NOMO-1 (cell line): ENCODE results near the gene SASH3.

Experiments used
- DNase-seq, 2 experiments: peaks; one replicate each; lab custom pipeline; 2025; ENCODE audit not compliant: unreplicated experiment in 2 of 2; lab: John Stamatoyannopoulos, UW

The SASH3 gene

DNA sequence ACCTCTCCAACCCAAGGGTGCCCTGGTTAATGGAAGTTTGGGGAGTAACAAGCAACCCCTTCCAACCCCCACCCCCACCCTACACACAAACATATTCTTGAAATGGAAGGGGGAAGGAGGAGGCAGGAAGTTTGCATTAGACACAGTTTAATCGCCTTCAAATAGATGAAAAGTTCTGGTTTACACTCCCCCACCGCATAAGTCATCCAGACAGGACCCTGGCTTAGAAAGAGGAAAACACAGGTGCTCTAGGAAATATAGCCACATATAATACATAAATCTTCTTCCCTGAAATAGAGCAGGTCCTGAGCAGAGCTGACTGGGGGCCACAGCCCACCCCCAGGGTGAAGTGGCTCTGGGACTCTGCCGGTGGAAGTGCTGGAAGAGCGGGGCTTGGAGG, 25.1 kb downstream of the SASH3 start:
- no peak for DNase-seq

DNA sequence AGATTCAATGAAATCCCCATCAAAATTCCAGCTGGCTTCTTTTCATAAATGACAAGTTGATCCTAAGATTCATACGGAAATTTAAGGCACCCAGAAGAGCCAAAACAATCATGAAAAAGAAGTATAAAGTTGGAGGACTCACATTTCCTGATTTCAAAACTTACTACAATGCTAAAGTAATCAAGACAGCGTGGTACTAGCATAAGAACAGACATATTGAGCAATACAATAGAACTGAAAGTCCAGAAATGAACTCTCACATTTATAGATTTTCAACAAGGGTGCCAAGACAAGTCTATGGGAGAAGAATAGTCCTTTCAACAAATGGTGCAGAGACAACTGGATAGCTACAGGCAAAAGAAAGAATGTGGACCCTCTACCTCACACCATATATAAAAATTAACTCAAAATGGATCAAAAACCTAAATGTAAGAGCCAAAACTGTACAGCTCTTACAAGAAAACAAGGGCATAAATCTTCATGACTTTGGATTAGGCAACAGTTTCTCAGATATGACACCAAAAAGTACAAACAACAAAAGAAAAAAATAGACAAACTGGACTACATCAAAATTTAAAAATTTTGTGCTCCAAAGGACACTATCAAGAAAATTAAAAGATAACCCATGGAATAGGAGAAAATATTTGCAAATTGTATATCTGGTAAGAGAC, 28.5 kb downstream of the SASH3 start:
- DNase-seq = peak in 1 of 2 experiments; percentile 56

DNA sequence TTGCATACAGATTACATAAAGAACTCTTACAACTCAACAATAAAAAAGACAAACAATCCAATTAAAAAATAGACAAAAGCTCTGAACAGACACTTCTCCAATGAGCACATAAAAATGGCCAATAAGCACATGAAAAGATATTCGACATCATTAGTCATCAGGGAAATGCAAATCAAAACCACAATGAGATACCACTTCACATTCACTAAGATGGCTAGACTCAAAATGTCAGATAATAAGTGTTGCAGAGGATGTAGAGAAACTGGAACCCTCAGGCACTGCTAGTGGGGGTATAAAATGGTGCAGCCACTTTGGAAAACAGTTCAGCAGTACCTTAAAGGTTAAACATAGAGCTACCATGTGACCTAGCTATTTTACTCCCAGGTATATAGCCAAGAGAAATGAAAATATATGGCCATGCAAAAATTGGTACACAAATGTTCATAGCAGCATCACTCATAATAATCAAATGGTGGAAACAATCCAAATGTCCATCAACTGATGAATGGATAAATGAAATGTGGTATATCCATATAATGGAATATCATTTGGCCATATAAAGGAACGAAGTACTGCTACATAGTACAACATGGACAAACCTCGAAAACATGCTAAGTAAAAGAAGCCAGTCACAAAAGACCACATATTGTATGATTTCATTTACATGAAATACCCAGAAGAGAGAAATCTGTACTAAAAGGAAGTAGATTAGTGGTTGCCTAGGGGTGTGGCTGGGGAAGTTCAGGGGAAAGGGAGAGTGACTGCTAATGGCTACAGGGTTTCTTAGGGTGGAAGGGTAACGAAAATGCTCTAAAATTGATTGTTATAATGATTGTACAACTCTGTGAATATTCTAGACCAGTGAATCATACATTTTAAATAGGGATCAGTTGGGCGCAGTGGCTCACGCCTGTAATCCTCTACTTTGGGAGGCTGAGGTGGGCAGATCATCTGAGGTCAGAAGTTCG, 29.4 kb downstream of the SASH3 start:
- DNase-seq = peak; percentile 70 to 72

DNA sequence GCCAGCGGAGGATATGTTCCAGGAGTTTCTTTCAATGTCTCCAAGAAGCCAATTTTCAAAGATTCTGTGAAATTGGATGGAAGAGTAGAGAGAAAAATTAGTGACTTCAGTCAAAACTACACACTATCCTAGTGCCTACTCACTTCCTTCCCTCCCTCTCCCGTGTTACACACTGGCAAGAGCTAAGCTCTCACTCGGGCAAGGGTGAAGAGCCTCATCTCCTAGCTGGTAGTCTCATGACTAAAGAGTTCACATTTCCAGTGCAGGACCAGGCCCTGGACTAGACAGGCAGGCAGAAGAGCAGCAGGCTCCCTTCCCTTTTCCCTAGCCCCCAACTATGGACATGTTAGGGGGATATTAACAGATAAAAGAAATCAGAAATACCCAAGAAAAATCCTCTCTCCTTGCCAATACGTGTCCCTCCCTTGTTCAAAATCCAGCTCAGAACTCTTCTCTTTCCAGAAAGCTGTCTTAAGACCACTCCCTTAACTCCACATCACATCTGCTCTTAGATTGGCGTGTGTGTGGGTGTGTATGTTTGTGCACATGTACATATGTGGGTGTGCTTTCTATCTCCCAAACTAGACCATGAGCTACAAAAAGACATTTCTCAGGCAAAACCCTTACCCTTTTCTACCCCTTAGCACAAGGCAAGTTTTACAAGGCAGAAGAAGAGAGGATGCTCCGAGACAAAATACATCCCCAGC, 34.1 kb downstream of the SASH3 start:
- DNase-seq = no peak

DNA sequence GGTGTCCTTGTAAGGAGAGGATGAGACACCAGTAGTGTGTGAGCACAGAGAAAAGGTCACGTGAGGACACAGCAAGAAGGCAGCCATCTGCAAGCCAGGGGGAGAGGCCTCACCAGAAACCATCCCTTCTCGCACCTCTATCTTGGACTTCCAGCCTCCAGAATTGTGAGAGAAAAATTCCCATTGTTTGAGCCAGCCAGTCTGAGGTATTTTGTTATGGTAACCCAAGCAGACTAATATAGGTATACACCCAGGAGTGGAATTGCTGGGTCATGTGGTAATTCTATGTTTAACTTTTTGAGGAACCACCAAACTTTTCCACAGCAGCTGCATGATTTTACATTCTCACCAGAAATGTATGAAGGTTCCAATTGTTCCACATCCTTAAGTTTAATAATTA, 38.4 kb downstream of the SASH3 start:
- no peak for DNase-seq

DNA sequence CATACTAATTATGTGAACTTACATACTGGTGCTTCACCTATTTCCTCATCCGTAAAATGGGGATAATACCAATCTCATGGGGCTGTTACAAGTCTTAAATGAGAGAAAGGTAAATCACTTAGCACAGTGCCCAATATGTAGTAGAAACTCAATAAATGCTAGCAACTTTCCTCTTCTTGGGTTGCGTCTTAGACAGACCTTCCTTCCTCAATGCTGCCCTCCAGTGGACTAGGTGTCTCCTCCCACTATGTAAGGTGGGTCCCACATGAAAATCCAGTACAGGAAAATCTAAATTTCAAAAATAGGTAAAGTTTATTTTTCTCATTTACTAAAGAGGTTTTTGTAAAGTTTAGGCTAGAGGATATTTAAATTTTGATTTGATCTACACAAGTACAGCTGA, 43.4 kb downstream of the SASH3 start:
- peak; percentile 24 to 55 for DNase-seq

DNA sequence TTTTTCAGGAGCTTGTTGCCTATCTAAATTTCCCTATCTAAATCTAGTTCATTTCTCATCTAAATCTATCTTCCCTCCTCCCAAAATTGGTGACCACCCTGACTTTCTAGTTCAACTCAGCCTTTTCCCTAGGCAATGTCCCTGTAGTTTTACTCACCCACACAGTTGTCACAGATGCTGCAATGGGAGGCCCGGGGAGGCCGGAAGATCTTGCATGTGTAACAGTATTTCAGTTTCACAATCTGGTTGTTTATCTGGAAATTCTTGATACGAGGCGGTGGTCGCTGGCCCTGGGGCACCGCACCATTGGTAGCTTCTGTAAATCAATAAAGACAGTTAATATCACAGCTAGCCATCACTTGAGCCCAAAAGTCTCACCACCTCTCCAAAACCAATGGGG, 43.8 kb downstream of the SASH3 start:
- no peak for DNase-seq

DNA sequence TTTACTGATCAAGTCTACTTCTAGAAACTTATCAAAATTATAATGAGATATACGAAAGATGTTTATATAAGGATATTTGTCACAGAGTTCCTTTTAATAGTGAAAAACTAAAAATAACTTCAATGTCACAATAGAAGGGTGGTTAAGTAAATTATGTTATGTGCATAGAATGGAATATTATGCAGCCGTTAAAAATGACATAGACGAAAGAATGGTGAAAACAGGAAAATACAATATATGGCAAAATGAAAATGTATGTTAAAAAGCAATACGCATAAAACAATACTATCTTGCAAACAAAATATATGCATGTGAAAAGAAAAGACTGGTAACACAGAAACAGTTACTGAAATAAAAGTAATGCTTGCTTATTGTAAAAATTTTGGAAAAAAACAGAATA, 44.9 kb downstream of the SASH3 start:
- DNase-seq = no peak

DNA sequence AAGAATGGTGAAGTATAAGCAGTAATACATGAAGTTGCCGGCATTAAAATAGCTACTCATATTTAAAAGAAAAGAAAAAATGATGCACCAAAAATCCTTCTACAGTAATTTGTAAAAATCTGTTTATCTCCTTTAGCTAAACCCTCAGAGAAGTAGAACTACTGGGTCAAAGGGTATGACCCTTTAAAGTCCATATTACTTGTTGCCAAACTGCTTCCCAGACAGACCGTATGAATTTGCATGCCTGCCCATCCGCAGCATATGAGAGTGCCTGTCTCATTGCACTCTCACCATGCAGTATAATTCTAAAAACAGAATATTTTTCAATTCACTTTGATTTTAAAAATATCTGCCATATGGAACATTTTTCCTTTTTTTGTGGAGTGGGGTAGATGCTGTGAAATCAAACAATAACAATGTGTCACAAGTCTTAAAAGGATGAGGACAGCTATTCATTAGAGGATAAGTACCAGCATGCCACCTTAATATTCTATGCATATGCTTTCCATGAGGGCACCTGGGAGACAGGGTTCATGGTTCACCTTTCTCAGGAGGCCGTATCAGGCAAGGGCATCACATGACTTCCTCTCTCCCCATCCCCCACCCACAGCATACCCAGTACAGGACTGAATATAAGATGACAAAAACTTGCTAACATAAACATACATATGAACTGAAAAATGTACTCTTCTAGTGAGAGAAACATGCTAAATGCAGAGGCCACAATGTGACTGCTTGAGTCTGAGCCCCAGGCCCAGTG, 46.2 kb downstream of the SASH3 start:
- no peak for DNase-seq

DNA sequence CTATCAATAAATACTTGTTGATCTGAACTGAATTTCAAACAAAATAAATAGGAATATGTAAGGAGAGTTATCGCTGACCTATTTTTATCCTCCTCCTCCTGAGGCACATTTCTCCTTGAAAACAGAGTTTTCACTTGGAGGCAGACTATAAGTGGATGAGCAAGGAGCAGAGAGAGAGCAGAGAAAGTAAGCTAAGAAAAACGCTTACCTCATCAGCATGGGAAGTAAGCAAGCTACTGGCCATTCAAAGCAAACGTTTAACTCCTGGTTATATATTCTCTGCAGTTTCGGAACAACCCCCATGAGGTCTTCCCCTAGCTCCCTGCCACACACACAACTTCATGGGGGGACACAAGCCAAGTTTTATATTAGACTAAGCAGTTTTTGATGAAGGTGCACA, 50.7 kb downstream of the SASH3 start:
- no peak for DNase-seq

DNA sequence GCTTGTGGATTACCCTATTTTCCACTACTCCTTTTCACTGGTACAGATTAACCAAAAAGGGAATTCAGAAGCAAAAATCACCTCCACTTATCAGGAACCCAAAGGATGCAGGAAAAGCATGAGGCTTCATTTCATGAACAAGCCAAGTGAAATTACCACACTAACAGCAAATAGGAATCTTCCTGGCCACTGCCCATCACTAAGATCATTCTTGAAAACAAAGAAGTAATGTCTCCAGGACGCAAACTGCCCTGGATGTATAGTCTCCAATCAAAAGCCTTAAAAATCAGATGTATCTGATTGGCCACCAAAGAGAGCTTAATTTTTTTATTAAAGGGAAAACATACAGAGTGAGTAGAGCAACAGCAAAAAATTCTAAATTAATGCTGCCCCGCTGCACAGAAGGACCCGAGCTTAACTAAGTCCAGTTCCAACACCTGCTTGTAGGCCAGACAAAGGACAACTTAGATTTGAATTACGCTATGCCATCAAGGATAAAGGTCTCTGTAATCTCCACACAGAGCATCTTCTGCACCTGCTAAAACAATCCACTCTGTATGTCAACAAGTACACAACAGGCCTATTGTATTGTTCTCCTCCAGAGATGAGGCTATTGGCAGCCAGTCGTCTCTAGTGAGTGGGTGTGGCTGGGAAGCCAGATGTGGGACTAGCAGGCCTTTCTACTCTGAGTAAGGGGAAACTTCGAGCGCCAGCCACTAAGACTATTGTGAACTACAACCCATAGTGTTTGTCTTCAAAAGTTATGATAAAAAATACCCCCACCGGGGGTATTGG, 51.5 kb downstream of the SASH3 start:
- DNase-seq = no peak

DNA sequence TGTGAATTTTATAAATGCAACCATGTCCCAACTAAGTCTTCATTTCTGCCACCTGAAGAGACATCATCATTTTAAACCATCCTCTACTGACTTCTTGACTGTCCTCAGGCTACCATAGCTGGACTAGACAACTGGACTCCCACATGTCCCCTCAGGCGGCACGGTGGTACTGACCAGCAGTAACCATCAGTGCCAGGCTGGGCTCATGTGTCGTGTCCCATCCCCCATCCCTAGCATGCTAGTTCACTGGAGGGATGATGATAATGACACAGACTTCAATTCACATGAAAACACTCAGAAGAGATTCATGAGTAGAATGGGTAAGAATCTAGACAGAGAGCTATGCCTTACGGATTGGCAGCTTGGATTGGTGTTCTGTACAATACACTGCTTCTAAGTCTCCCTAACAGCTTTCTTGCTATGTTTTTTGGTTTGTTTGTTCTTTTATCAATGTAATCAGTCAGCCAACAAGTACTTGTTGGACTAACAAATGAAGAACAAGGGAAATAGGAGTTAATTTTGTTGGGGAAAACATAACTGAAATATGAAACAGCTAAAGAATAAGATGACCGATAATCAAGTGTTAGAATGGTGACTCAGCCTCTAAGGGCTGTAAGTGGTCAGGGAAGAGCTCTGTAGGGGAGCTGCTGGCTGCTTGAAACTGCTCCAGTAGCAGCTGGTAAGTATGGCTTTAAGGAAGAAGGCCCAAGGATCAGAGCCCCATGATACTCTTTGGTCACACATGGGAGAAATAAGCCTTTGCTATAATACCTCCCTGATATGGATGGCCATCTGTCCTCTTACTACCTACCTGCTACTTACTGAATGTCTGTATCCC, 53.6 kb downstream of the SASH3 start:
- DNase-seq = no peak

DNA sequence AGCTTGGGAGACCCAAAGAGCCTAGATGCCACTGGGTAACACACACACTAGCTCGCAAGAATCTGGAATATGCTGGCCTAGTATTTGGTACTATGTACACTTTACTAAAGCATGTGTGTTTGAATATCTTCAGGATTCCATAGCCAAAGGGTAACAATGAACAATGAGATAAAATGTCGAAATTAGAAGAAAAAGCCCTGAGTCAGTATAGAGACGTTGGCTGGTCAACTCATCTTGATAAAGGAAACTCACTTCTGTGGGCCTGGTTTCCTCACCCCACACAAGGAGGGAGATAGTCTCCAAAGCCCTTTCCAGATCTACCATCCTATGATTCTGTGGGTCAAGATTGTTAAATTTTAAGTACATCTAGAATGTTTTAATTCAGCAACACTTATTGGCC, 57.1 kb downstream of the SASH3 start:
- no peak for DNase-seq

DNA sequence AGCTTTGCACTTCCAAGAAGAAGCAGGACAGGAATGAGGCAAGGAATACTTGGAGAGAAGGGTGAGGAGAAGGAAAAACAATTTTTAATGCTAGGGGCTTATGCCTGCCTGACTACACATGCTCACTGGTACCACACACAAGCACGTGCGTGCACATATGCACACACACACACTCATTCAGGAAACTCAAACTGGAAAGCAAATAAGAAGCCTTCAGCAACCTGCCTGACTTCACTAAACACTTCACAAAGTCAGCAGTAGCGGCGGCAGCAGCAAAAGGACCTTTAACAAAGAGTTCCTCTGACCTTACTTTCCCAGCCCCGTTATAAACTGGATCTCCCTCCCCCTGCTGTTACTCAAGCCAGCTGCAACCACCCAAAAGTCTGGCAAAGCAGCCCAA, 60.6 kb downstream of the SASH3 start:
- no peak for DNase-seq

DNA sequence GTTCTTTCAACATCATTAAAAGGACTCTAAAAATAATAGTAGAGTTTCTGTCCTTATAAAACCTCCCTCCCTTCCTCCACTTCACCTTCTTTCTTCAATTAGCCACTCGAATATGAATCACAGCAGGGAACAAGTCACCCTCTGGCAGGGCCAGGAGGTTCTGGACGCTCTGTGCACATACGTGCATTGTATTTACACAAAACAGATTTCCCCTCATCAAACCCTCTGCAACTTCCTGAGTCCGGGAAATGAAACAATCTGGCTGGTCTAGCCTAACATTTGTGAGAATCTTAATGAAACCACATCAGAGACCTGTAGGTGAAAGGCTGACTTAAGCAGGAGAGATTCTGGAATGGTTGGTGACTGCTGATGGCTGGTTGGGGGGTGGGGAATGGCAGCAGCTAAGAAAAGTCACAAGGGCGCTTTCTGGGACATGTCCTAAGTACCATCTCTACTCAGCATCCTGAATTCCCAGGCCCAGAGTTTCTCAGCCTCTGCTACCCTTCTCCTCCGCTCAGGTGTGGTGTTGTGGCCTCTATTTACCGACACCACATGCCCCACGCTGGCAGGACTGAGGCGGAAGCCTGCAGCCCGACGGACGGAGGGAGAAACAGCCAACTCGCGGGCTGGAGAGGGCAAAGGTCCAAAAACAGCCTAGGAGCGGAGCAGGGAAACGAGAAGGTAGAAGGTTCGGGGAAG, 62.9 kb downstream of the SASH3 start:
- DNase-seq = no peak

DNA sequence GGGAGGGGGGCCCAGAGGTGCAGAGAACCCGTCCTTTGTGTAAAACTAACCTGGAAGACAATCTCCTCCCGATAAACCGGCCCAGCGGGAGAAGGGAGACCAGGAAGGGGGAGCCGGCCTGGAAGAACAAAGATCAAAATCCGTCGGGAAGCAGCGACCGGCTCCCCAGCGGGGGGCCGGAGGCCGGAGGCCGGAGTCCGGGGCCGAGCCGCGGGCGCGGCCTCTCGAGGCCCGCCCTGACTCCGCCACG, 63.4 kb downstream of the SASH3 start:
- no peak for DNase-seq

DNA sequence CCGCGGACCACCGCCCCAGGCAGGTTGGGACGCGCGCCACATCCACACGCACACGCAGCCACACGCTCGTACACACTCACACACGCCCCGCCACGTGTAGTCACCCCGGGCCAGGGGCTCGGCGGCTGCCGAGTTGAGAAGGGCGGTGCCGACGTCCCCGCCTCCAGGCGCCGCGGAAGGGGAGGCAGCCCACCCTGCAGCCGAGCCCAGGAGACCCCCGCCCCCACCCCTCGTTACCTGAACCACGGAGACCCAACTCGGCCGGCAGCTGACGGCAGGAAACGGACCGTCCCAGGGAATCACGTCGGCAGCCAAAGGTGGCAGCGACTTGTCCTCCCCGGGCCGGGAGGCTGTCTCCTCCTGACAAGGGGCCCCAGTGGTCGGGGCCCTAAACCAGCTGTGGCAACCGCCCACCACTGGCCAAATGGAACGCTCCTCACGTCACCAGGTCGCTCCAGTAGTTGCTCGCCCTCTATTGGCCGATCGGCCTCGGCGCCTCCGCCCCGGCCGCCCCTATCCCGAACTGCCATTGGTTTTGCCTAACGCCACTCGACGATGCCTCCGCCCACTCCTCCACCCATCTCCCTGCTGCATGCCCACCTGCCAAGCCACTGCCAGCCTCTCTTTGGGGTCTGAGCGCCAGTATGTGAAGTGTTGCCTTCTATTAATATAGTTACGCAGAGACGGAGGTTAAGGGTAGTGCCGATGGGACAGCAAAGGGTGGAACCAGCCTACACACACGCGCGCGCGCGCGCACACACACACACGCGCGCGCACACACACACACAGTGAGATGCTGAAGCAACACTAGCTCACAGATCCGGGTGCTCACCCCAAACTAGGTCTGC, 63.9 kb downstream of the SASH3 start, which contains the start of gene ZDHHC9:
Gene ZDHHC9 (minus strand): TSS at position 428 of the 848 bp plus-strand sequence. CDS start 1,941 bp downstream, outside the sequence.
- peak; percentile 70 to 81 for DNase-seq
